ENCODE results near the gene LRRC75A.

- TF ChIP-seq CTCF (IDR thresholded peaks at IDR 0.05) (no peak), POLR2A (IDR thresholded peaks at IDR 0.05) (no peak), POLR2AphosphoS5 (IDR thresholded peaks at IDR 0.05) (no peak)
These were observed 62.9 kb downstream of the LRRC75A start for GRCh38 chr17:16429083-16429482.
